ENCODE results near the gene FBXW8.
A peak's percentile ranks its signal among the peaks of the same experiment; 100 is the strongest.

Gene FBXW8

GRCh38 chr12:116926283-116927243 is 15.8 kb downstream of the FBXW8 start:
- no peak for DNase-seq

GRCh38 chr12:116927244-116927940 is 16.6 kb downstream of the FBXW8 start:
- DNase-seq = no peak

- no peak for DNase-seq
Measured at GRCh38 chr12:116928504-116928903, 17.8 kb downstream of the FBXW8 start.

- no peak for DNase-seq
Measured at GRCh38 chr12:116929885-116930284, 19.1 kb downstream of the FBXW8 start.

GRCh38 chr12:116931665-116932064 is 20.9 kb downstream of the FBXW8 start:
- no peak for DNase-seq

- no peak for DNase-seq
Measured at GRCh38 chr12:116933091-116933490, 22.3 kb downstream of the FBXW8 start.

- DNase-seq = no peak
Measured at GRCh38 chr12:116933512-116934246, 22.9 kb downstream of the FBXW8 start.

- no peak for DNase-seq
Measured at GRCh38 chr12:116934908-116935705, 24.4 kb downstream of the FBXW8 start.

- DNase-seq = no peak
Measured at GRCh38 chr12:116937640-116938039, 26.9 kb downstream of the FBXW8 start.

GRCh38 chr12:116939734-116940133 is 29.0 kb downstream of the FBXW8 start:
- DNase-seq = no peak

- DNase-seq = no peak
Measured at GRCh38 chr12:116941188-116941587, 30.4 kb downstream of the FBXW8 start.

GRCh38 chr12:116943419-116944372 is 32.9 kb downstream of the FBXW8 start:
- no peak for DNase-seq

- no peak for DNase-seq
Measured at GRCh38 chr12:116945886-116946550, 35.3 kb downstream of the FBXW8 start.

GRCh38 chr12:116948298-116948697 is 37.5 kb downstream of the FBXW8 start:
- no peak for DNase-seq

- DNase-seq = no peak
Measured at GRCh38 chr12:116950628-116951325, 40.0 kb downstream of the FBXW8 start.

- no peak for DNase-seq
Measured at GRCh38 chr12:116954710-116955381, 44.1 kb downstream of the FBXW8 start.

GRCh38 chr12:116955382-116956021 is 44.8 kb downstream of the FBXW8 start:
- peak; percentile 25 for DNase-seq

- DNase-seq = peak; percentile 62
Measured at GRCh38 chr12:116958402-116959197, 47.9 kb downstream of the FBXW8 start.

All from activated CD4-positive, alpha-beta T cell treated with anti-CD3 and anti-CD28 coated beads, Interleukin-2, amount 50 U/mL, for 16 hours (primary cell).